ENCODE data around the gene C12orf76.
"Not testable (repeated sequence)": the region's sequence is repeated elsewhere in the genome, so short reads cannot be mapped to it uniquely, and the experiment has no call there.

The C12orf76 gene

GRCh38 chr12:110020956-110021355 lies 27.4 kb downstream of the C12orf76 start:
- no peak for DNase-seq (ENCODE audit: low read depth)

GRCh38 chr12:110015132-110015531 lies 33.2 kb downstream of the C12orf76 start:
- DNase-seq (ENCODE audit: low read depth): no peak

- no peak for DNase-seq (ENCODE audit: low read depth)
Observed at GRCh38 chr12:110012659-110013058, 35.7 kb downstream of the C12orf76 start.

DNA sequence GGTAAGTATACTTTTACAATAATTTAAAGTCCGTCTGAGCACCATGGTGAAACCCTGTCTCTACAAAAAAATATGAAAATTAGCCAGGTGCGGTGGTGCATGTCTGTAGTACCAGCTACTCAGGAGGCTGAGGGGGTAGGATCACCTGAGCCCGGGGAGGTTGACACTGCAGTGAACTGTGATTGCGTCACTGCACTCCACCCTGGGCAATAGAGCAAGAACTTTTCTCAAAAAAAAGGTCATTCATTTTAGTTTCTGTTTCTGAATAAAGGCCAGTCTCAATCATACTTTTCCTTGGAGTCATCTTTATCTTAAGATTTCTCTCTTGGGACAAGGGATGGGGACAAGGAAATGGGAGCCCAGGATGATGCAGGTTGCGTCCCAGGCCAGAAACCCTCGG lies 36.2 kb downstream of the C12orf76 start:
- DNase-seq (ENCODE audit: low read depth): no peak

GRCh38 chr12:110010853-110011723 lies 37.2 kb downstream of the C12orf76 start:
- DNase-seq (ENCODE audit: low read depth): no peak

GRCh38 chr12:110008681-110009398 lies 39.5 kb downstream of the C12orf76 start:
- not testable (repeated sequence) for DNase-seq (ENCODE audit: low read depth)

- no peak for DNase-seq (ENCODE audit: low read depth)
Observed at GRCh38 chr12:110007881-110008280, 40.4 kb downstream of the C12orf76 start.

GRCh38 chr12:110006115-110006514 lies 42.2 kb downstream of the C12orf76 start:
- no peak for DNase-seq (ENCODE audit: low read depth)

DNA sequence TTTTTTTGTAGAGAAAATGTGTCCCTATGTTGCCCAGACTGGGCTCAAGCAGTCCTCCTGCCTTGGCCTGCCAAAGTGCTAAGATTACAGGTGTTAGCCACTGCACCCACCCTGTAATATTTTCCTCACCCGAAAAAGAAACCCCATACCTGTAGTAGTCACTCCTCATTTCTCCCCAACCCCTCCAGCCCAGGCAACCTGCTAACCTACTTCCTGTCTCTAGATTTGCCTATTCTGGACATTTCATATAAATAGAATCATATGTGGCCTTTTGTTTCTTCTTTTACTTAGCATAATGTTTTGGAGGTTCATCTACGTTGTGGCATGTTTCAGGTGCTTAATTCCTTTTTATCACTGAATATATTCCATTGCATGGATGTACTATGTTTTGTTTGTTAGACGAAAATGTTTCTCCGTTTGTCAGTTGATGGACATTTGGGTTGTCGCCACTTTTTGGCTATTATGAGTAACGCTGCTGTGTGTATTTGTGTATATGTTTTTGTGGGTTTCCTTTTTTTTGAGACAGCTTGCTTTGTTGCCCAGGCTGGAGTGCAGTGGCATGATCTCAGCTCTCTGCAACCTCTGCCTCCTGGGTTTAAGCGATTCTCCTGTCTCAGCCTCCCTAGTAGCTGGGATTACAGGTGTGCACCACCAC lies 42.9 kb downstream of the C12orf76 start:
- no peak for DNase-seq (ENCODE audit: low read depth)

DNA sequence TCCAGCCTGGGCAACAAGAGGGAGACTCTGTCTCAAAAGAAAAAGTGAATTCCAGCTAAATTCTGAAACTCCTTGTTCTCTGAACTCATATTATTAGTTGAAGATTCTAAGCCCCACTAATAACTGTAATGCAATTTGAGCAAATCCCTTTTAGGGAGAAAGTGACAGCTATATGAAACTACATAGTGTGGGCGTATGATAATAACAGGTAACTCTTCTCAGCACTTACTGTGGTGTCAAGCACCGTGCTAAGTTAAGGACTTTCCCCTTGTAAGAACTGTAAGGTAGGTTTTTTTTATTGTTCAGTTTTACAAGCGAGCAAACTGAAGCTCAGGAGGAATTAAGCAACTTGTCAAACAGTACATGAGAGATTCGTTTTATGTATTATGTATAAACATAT lies 43.7 kb downstream of the C12orf76 start:
- no peak for DNase-seq (ENCODE audit: low read depth)

GRCh38 chr12:110002676-110003515 lies 45.4 kb downstream of the C12orf76 start:
- no peak for DNase-seq (ENCODE audit: low read depth)

GRCh38 chr12:110001596-110001995 lies 46.7 kb downstream of the C12orf76 start:
- DNase-seq (ENCODE audit: low read depth): no peak

DNA sequence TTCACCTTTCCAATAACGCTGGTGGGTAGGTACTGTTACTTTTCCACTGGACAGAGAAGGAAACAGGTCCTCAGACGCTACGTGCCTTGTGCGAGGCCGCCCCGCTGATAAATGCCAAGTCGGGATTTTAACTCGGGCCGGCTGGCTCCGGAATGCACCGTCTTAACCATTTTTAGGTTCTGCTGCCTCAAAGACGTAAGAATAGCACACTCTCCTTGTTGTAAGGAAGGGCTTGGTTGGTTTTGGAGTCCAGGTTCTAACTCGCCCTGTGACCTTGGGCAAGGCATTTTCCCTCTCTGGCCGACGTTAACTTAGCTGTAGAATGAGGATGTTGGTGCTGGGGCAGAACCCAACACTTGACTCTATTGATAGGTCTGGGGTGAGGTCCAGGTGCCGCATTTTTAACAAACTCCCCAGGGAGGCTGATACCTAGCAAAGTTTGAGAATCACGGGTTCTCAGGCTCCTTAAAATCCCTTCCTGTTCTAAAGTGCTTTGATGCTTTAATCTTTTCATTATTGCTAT lies 48.3 kb downstream of the C12orf76 start:
- no peak for DNase-seq (ENCODE audit: low read depth)

DNA sequence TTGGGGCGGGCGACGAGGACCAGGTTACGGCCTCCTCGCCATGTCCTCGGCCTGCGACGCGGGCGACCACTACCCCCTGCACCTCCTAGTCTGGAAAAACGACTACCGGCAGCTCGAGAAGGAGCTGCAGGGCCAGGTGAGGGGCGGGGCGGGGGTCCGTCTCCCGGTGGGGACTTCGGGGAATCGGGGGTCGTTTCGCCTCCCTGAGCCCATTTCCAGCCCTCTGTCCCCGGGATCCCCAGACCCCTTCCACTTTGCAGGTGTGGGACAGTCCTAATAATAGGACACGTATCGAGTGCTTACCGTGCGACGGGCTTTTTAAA lies 48.7 kb downstream of the C12orf76 start:
- no peak for DNase-seq (ENCODE audit: low read depth)

DNA sequence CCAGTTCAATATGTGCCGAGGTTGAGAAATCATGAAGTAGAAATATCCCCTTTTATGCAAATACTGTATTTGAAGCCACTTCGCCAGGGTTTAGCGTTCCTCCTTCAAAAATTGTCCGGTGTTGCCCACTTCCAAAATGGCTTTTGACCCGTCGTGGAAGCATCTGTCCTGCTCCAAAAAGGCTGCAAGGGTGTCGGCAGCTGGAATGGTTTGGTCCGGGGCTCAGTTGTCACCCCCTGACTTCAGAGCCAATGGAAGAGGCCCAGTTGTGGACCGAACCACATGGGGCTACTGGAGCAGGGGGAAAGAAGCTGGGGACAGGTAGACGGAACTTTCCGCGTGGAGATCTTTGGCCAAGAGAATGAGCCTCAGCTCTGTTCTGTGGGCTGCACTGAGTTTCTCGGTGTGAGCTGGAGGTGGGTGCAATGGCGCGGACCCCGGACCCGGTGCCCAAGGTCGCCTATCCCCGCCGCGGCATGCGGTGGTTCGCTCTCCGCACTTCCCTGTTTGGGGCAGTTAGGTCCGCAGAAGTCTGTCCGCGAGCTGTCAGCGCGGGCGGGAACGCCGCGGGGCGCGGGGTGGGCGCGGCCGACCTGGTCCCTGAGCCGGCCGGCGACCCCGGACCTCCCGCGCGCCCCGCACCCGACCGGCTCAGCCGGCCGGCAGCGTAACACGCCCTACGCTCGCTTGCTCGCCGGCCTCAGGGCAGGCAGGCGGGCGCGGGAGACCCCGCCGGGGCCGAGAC lies 49.2 kb downstream of the C12orf76 start, which contains the start of gene ANKRD13A:
Gene ANKRD13A, plus strand, starts transcription at position 527 of the 745 bp plus-strand sequence. CDS start 259 bp downstream, outside the sequence.
- DNase-seq (ENCODE audit: low read depth): peak; percentile 70

- DNase-seq (ENCODE audit: low read depth): no peak
Observed at GRCh38 chr12:109998241-109998903, 50.0 kb downstream of the C12orf76 start.

GRCh38 chr12:109997393-109997792 lies 50.9 kb downstream of the C12orf76 start:
- no peak for DNase-seq (ENCODE audit: low read depth)

- no peak for DNase-seq (ENCODE audit: low read depth)
Observed at GRCh38 chr12:109996483-109996853, 51.9 kb downstream of the C12orf76 start.

- peak; percentile 83 for DNase-seq (ENCODE audit: low read depth)
Observed at GRCh38 chr12:109995686-109996482, 52.4 kb downstream of the C12orf76 start, which contains the start of gene GIT2. Gene GIT2 (minus strand): TSS chr12:109996368. CDS start chr12:109996224, 144 bp downstream.

GRCh38 chr12:109995361-109995685 lies 53.0 kb downstream of the C12orf76 start:
- no peak for DNase-seq (ENCODE audit: low read depth)
